ENCODE data around the gene ZNF773.
"Not testable (repeated sequence)": the region's sequence is repeated elsewhere in the genome, so short reads cannot be mapped to it uniquely, and the experiment has no call there.

ZNF773 gene

GRCh38 chr19:57499680-57500395 is at the start of gene ZNF773:
ZNF773 (plus strand) TSS chr19:57499938; CDS start chr19:57500081, 143 bp downstream.
- peak; percentile 91 for DNase-seq

- DNase-seq, result no peak
Measured at GRCh38 chr19:57452307-57452706, 47.4 kb upstream of the ZNF773 start.

DNA sequence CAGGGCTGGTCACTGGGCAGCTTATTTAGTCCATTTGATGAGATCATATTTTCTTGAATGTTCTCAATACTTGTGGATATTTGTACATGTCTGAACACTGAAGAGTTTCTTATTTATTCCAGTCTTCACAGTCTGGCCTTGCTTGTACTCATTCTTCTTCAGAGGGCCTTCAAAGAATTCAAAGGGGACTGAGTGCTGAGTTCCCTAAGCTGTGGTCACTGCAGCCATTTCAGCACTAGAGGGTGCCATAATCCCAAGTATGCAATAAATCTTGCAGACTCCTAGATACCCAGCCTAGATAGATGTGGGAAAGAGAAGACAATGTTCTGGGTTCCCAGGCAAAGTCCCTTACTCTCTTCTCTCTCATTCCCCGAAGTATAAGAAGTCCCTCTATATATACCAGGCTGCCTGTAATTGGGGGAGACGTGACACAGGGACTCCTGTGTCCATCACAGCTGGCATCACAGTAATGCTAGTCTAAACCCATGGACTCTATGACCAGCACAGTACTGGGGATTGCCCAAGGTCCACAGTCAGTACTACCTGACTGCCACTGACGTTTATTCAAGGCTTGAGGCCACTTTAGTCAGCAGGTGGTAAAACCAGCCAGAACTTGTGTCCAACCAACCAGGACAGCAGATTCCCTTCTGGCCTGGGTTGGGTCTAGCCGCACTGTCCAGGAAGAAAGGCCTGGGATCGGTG is 33.9 kb upstream of the ZNF773 start:
- DNase-seq, result no peak

GRCh38 chr19:57466489-57466888 is 33.2 kb upstream of the ZNF773 start:
- no peak for DNase-seq

DNA sequence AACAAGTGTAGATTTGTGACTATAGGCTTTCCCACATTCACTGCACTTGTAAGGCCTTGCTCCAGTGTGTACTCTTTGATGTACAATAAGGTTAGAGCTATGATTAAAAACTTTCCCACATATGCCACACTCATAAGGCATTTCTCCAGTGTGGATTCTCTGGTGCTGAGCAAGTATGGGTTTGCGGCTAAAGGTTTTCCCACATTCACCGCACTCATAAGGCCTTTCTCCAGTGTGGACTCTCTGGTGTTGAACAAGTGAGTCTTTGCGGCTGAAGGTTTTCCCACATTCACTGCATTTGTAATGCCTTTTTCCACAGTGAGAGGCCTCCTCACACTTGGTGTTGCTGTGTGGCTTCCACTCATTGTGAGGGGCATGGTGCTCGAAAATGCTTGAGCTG is 26.1 kb upstream of the ZNF773 start:
- no peak for DNase-seq

DNA sequence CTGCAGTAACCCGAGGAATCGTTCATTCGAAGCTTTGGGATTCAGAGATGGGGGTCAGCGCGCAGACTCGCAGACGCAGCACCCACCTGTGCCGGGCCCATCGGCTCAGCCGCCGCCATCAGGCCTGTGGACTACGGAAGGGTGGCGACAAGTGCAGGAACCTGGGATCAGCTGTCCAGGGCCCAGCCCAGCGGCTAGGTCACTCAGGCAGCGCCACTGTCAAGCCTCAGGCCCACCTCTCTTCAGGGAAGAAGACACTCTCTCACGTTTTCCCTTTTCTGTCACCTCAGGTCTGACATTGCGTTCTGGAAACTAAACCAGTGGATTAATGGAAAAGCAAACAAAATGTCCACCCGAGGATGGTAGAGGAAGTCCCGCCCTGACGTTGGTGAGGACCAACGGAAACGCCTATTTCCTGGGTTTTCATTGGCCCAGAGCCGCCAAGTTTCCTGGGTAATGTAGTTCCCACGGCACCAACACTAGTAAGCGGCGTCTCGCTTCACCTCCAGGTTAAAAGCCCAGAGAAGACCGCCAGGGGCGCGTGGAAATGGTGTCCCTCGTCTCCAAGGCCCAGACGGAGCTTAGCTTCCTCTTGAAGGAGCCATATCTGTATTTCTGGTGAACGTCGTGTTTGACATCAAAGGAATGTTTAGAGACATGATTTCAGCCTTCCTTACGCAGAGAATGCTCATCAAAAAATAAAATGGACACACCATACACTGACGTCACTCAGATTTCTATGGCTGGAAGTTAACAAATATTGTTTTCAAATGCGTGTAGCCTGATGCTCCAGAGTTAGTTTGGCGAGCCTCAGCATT is 22.3 kb upstream of the ZNF773 start, which contains the start of gene ZNF772:
Gene ZNF772 (minus strand): TSS at position 376 of the 818 bp plus-strand sequence. CDS start 257 bp downstream, at position 119.
- DNase-seq, result peak; percentile 96

DNA sequence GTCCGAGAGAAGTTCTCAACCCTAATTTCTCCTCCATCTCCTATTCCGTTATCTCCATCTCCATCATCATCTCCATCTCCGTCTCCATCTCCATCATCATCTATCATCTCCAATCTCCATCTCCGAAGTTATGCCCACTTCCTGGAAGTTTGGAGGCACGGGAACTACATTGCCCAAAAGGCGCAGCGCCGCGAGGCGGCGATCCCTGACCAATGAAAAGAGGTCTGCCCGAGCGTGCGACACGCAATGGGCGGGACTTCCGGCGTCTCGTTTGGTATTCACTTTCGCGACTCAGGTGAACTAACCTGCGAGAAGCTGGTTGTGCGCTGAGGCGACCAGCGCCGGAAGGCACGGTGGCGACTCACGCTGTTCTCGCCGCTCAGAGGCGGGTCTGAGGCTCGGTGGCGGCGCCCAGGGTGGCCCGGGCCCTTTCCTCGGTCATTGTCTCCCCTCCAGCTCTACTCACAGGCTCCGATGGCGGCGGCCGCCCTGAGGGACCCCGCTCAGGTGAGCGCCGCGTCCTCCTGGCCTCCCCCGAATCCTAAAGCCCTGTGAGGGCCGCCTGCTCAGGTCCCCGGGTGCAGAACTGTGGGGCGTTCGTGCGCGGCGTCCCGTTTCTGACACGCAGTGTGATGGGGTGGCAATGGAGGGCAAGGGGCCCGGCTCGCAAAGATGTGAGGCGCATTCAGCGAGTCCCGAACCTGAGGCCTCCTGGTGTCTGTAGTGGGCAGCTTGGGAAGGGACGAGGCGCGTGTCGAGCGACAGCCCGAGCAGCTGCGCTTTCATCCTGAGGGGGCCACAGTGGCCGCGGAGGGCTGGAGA is 12.1 kb upstream of the ZNF773 start, which contains the start of gene ZNF419:
Gene ZNF419 (plus strand): TSS at position 274 of the 822 bp plus-strand sequence. CDS start 201 bp downstream, at position 475.
- DNase-seq, result peak; percentile 93

DNA sequence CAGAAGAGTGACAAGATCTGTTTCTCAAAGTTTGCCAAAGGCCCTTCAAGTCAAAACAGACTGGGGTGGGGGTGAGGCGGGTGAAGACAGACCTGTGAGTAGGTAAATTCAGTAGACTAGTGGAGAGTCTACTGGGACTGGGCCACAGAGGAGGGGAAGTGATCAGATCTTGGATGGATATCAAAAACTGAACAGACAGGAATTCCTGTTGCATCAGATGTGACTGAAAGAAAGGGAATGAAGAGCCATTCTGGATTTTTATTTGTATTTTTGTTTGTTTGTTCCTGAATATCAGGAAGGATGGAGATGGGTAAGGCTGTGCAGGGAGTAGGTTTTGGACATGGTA is 11.5 kb upstream of the ZNF773 start:
- not testable (repeated sequence) for DNase-seq

- DNase-seq, result not testable (repeated sequence)
Measured at GRCh38 chr19:57499332-57499679, 432 bp upstream of the ZNF773 start.

GRCh38 chr19:57500400-57500799 is 662 bp downstream of the ZNF773 start:
- DNase-seq, result not testable (repeated sequence)

- no peak for DNase-seq
Measured at GRCh38 chr19:57506163-57506562, 6.4 kb downstream of the ZNF773 start.

DNA sequence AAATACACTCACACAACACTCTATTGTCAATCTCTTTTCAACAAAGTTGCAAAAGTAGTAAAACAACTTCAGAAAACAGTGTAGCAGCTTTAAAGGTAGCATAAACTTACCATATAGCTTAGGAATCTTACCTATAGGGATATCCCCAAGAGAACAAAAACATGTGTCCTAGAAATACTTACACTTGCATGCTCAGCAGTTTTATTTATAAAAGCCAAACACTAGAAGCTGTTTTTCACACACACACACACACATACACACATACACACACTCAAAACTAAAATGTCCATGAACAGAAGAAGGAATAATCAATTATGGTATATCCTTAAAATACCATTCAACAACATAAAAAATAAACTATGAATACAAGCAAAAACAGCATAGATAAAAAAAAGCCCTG is 11.7 kb downstream of the ZNF773 start:
- no peak for DNase-seq

GRCh38 chr19:57512845-57513244 is 13.1 kb downstream of the ZNF773 start:
- DNase-seq, result no peak

- no peak for DNase-seq
Measured at GRCh38 chr19:57515255-57515654, 15.5 kb downstream of the ZNF773 start.

DNA sequence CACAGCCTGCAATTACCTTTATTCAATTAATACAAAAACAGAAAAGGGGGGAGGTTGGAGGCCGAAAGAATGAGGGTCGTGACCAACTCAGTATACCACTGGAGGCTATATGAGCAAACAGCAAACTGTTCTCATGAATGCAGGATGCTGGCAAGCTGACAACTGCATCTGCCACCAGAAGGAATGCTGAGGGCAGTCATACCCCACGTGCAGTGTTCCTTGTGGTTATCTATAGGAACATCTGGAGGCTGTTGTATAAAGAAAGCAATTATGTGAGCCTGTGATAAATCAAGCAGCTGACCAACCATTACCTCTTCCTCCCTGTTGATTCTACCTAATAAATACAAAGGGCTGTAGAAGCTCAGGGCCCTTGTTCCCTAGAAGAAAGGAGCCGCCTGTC is 18.3 kb downstream of the ZNF773 start:
- DNase-seq, result not testable (repeated sequence)

- peak; percentile 95 for DNase-seq
Measured at GRCh38 chr19:57527136-57527881, 27.6 kb downstream of the ZNF773 start, which contains the start of gene ZNF549. ZNF549 (plus strand) TSS chr19:57527356; CDS start chr19:57527574, 218 bp downstream.

GRCh38 chr19:57537953-57538547 is 38.3 kb downstream of the ZNF773 start:
- DNase-seq, result no peak

DNA sequence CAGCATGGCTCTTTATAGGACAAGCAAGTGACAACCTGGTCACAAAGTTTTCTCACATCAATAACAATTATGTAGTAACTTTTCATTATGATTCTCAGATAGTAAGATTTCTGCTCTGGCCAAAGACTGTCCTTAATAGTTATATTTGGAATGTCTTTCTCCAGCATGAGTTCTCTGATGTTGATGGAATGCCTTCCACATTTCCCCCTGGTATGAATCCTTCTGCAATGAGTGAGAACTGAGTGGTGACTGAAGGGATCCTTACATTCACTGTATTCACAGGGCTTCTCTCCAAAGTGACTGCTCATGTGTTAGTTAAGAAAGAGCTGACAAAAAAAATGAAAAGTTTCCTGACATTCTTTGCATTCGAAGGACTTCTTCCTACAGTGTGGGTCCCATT is 46.8 kb downstream of the ZNF773 start:
- DNase-seq, result no peak

DNA sequence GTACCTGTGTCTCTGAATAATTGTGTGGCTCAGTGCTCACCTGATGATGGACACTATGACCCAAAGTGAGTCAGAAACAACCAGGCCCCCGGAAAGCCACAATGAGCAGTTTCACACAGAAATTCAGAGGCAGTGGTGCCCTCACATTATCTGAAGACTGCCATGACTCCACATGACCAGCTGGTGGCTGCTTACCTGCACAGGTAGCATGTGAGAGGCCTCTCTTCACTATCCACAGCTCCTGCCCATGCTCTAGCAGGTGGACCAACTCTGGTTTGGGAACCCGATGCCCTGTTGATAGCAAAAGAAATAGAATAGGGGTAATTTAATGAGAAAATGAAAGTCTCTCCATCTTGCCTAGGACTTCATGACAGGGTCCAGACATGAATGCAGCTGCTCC is 52.7 kb downstream of the ZNF773 start:
- DNase-seq, result no peak

GRCh38 chr19:57557659-57558058 is 57.9 kb downstream of the ZNF773 start:
- DNase-seq, result no peak

All from NCI-H2171 (cell line).